Lower leg skin (tissue), 4 donors: ENCODE data around the gene HDAC9. TPM values are rescaled to one million over a fixed set of nuclear protein-coding genes. Genes with fewer than 3 reads are reported as not detected.

Source experiments
- DNase-seq, 2 donors: peaks; one replicate each; pipeline ENCODE4 v3.0.0-alpha.2; 2019; ENCODE audit warnings: low spot score in 2 of 2
- H3K4me3 ChIP-seq: fragments of 200-600 bp; sonication (generic); 2 replicates; pipeline ENCODE4 v1.5.1; 2017; ENCODE audit warnings: mild to moderate bottlenecking, low read depth; ENCODE audit not compliant: poor library complexity, severe bottlenecking
- POLR2A ChIP-seq, 2 donors: fragments of 450-650 bp; IDR thresholded peaks; one replicate each; pipeline ENCODE4 v1.6.1; 2016 to 2017; ENCODE audit warnings: antibody characterized with exemption in 2 of 2, mild to moderate bottlenecking in 1 of 2, moderate library complexity in 1 of 2
- WGBS, 2 donors: methylation state at CpG; one replicate each; pipeline ENCODE4 v1.1.5; 2018; 5-methylcytosine and 5-hydroxymethylcytosine counted together
- intact Hi-C: fragments of 100-400 bp; cut with DNase I; formaldehyde crosslinking; loops from one replicate; pipeline ENCODE4 v1.15.0; 2023; ENCODE audit warnings: low total_unique reads
- total RNA-seq, 4 donors: library from RNA; depleted of rRNA; stranded (reverse); fragments of >200 nt; gene quantifications; one replicate each; pipeline ENCODE4 v1.1.0, GENCODE V29; 2016
- TF ChIP-seq, protein P1 (sequence below), 3 donors: fragments of 450-650 bp; IDR thresholded peaks; one replicate each; pipeline ENCODE4 v1.5.1; 2016; ENCODE audit warnings: antibody characterized with exemption in 3 of 3, mild to moderate bottlenecking in 3 of 3, moderate library complexity in 2 of 3

The HDAC9 gene
- total RNA-seq, 4 donors from 2014 or later, result 3.1 to 5.5 (median 4.7) TPM

DNA sequence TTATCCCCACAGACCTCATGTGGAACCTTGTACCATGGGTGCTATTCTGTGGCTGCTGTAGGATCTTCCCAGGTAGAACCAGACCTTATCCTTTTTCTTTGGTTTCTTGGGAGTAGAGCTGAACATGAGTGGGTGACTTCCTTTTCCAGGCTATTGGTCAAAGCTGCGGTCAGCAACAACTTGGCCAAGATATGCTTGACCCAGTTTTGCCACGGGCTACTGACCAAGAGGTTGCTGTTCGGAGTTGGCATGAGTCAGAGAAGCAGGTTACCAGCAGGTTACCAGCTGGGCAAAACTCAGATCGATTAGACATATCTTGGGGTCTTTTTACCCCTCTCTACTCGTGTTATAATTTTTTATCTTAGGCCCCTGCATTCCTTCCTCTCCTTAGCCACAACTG, 36.7 kb upstream of the HDAC9 start:
- no peak for DNase-seq
- no peak overlapping the region for H3K4me3 ChIP-seq
- WGBS, 2 donors, result 68 to 83% methylated on average over 5 of the region's 5 CpGs
- intact Hi-C loops, result no loop called here
- TF ChIP-seq POLR2A (IDR thresholded peaks at IDR 0.05), result no peak
- TF ChIP-seq, protein P1, sequence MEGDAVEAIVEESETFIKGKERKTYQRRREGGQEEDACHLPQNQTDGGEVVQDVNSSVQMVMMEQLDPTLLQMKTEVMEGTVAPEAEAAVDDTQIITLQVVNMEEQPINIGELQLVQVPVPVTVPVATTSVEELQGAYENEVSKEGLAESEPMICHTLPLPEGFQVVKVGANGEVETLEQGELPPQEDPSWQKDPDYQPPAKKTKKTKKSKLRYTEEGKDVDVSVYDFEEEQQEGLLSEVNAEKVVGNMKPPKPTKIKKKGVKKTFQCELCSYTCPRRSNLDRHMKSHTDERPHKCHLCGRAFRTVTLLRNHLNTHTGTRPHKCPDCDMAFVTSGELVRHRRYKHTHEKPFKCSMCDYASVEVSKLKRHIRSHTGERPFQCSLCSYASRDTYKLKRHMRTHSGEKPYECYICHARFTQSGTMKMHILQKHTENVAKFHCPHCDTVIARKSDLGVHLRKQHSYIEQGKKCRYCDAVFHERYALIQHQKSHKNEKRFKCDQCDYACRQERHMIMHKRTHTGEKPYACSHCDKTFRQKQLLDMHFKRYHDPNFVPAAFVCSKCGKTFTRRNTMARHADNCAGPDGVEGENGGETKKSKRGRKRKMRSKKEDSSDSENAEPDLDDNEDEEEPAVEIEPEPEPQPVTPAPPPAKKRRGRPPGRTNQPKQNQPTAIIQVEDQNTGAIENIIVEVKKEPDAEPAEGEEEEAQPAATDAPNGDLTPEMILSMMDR (IDR thresholded peaks at IDR 0.05), result no peak

DNA sequence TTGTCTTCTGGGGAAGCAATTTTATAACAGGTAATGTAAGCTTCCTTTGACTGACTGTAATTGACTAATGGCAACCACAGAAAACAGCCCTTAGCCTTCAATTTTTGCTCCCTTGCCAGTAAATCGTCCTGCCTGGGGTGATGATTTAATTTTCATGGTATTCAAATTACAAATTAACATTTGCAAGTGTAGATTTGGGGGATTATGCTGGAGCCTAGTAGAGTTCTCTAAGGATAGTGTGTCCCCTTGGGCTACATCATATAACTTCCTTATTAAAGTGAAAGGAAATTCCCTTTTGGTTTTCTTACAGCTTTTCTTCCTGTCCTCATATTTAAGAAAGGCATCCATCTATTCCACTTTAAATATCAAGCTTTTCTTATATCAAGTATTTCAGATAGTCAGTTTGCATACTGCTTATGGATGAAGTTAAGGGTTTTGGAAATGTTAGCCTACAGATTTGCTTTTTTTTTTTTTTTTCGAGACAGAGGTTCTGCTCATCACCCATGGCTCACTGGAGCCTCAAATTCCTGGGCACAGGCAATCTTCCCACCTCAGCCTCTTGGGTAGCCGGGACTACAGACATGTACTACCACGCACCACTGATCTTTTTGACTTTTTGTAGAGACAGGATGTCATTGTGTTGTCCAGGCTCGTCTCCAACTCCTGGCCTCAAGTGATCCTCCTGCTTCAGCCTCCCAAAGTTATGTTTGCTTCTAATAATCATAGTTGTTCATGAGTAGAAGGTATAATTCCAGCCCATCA, 35.9 kb upstream of the HDAC9 start:
- no peak for DNase-seq
- intact Hi-C loops, result no loop called here
- TF ChIP-seq, protein P1 (IDR thresholded peaks at IDR 0.05), result no peak
- no peak for TF ChIP-seq POLR2A (IDR thresholded peaks at IDR 0.05)
- WGBS, 2 donors, result 68 to 72% methylated on average over 5 of the region's 5 CpGs
- H3K4me3 ChIP-seq, result no peak overlapping the region

DNA sequence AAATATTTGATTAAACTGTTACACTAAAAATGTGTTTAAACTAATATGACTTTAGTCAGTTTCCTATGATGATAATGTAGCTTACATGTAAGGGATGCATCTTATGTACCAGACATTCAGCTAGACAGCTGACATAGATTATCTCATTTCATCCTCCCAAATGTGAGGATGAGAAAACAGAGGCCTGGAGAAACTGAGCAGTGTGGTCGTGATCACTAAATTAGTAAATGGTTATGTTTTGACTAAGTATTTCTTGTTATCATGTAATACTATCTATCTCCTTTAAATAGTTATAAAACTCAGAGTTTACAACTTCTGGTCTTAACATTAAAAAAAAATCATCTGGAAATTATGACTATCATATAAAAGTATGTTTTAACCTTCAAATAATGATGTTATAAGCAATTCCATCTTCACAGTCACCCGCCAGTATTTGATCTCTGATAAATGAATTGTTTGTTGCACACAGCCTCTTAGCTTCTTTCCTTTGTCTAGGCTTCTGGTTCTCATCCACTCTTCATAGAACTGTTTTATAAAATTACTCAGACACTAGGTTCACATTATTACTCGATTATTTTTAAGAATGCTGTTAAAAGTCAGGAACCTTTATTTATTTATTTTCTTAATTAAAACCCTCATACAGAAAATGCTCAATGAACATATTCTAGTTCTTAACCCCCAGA, 33.6 kb upstream of the HDAC9 start:
- 73 to 77% methylated on average over 3 of the region's 3 CpGs for WGBS, 2 donors
- no peak overlapping the region for H3K4me3 ChIP-seq
- intact Hi-C loops, result no loop called here
- TF ChIP-seq, protein P1 (IDR thresholded peaks at IDR 0.05), result no peak
- TF ChIP-seq POLR2A (IDR thresholded peaks at IDR 0.05), result no peak
- no peak for DNase-seq

DNA sequence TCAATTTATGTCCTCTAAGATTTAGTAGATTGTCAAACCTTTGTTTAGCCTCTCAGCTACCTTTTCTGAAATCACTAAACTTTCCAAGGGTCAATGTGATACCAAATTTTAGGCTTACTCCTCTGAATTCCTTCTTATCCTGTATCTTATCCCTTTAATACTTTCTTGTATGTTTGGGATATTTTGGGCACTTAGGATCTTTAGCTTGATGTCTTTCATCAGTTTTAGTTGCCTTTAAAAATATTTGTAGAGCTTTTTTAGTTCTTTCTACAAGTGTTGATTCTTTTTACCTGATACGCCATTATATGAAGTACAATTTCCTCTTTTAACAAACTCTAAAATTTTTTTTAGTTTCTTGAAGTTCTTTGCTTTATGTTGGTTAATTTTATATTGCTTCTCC, 30.7 kb upstream of the HDAC9 start:
- DNase-seq, result no peak
- no peak for TF ChIP-seq POLR2A (IDR thresholded peaks at IDR 0.05)
- TF ChIP-seq, protein P1 (IDR thresholded peaks at IDR 0.05), result no peak
- 94 to 100% methylated on average over 1 of the region's 1 CpG for WGBS, 2 donors
- intact Hi-C loops, result no loop called here
- no peak overlapping the region for H3K4me3 ChIP-seq

DNA sequence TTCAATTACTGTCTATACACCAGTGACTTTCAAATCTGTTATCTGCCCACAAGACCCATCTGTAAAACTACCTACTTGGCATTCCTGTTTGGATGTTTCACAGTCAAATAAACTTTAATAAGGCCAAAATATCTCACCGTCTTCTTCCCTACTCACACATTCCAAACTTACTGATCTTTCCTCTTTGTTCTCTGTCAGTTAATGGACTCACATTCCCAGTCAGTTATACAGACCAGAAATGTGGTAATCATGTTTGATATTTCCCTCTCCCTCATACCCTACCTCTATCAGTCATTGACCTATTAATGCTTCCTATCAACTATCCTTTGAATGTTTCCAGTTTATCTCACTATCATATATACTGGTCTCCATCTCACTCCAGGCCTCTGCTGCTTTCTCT, 28.5 kb upstream of the HDAC9 start:
- DNase-seq, result no peak
- WGBS, 2 donors, result 78 to 86% methylated on average over 1 of the region's 1 CpG
- H3K4me3 ChIP-seq, result no peak overlapping the region
- TF ChIP-seq POLR2A (IDR thresholded peaks at IDR 0.05), result no peak
- TF ChIP-seq, protein P1 (IDR thresholded peaks at IDR 0.05), result no peak
- intact Hi-C loops, result no loop called here
